OCI-LY1 (cell line): ENCODE measurements around the gene NTHL1.

ENCODE experiments used
- CTCF ChIP-seq: fragments of 200-600 bp; sonication (generic), shearing (Covaris generic); IDR thresholded peaks from 2 replicates; pipeline ENCODE4 v1.5.1; 2017; ENCODE audit warnings: mild to moderate bottlenecking, antibody characterized with exemption, low read length, moderate library complexity, mixed read lengths
- EZH2 ChIP-seq: fragments of 200-600 bp; sonication (generic), shearing (Covaris generic); IDR thresholded peaks from 2 replicates; pipeline ENCODE4 v1.8.0; 2017; ENCODE audit warnings: borderline replicate concordance, mixed run types, mild to moderate bottlenecking, antibody characterized with exemption, low read length, moderate library complexity, mixed read lengths

- no peak for TF ChIP-seq CTCF
- no peak for TF ChIP-seq EZH2
Observed at GRCh38 chr16:2033057-2033908, 14.4 kb downstream of the NTHL1 start.
